ENCODE results near the gene CUL1. TPM values are rescaled to one million over a fixed set of nuclear protein-coding genes. Genes with fewer than 3 reads are reported as not detected.

The CUL1 gene
- total RNA-seq, 1 experiment from 2014 or later: 37.8 TPM

DNA sequence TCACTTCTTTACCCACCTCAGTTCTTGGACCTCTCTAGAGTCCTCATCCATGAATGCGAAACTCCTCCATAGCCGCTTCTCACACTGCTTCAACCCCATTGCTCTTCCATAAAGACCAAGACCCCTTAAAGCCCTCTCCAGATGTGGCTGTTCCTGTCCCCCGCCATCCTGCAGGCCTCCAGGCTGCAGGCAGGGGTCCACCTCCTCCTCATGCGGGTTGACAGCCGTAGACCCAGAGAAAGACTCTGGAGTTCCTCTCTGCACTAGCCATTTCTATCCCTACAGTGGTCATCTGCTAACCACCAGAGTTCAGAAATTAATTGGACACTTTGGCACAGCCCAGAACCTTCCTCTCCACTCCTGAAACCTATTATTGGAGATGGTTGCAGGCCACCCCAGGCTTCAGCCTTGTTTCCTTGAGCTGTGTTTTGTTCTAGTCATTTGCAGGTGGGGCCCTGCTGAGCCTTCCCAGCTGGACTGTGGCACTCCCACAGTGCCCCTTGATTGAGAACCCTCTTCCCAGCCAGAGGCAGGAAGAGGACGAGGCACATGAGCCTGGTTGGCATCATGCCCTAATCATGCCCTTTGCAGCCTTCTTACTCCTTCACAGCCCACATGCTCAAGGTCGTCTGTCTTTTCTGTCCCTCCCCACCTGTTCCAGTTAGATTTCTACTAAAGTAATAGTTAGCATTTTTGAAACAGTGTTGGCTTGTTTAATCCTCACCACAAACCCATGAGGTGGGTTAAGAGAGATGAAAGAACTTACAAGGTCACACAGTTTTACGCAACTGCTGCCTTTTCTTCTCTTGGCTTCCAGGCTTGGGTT is 23.9 kb downstream of the CUL1 start:
- BruUV-seq (replicated peaks): no TSS peak
- TF ChIP-seq, protein P1, sequence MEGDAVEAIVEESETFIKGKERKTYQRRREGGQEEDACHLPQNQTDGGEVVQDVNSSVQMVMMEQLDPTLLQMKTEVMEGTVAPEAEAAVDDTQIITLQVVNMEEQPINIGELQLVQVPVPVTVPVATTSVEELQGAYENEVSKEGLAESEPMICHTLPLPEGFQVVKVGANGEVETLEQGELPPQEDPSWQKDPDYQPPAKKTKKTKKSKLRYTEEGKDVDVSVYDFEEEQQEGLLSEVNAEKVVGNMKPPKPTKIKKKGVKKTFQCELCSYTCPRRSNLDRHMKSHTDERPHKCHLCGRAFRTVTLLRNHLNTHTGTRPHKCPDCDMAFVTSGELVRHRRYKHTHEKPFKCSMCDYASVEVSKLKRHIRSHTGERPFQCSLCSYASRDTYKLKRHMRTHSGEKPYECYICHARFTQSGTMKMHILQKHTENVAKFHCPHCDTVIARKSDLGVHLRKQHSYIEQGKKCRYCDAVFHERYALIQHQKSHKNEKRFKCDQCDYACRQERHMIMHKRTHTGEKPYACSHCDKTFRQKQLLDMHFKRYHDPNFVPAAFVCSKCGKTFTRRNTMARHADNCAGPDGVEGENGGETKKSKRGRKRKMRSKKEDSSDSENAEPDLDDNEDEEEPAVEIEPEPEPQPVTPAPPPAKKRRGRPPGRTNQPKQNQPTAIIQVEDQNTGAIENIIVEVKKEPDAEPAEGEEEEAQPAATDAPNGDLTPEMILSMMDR (IDR thresholded peaks at IDR 0.05; ENCODE audit: unreplicated experiment): no peak
- peaks cover 2% of the 10 kb centered on the region for H3K36me3 Mint-ChIP-seq (ENCODE audit: insufficient read depth, unreplicated experiment)
- peaks cover 47% of the 10 kb centered on the region for H3K4me1 Mint-ChIP-seq (ENCODE audit: low read depth, unreplicated experiment)
- H3K27me3 Mint-ChIP-seq (ENCODE audit: unreplicated experiment): no peaks in the 10 kb centered on the region
- H3K27ac Mint-ChIP-seq (ENCODE audit: unreplicated experiment): no peak overlapping the region
- DNase-seq: no peak
- no peaks in the 10 kb centered on the region for H3K9me3 Mint-ChIP-seq (ENCODE audit: low read depth, unreplicated experiment)
- intact Hi-C loops (cut with micrococcal nuclease; ENCODE audit: unreplicated experiment): no loop called here
- CTCF ChIA-PET: no interaction called here
- no peak overlapping the region for H3K4me3 Mint-ChIP-seq (ENCODE audit: low read depth, unreplicated experiment)

GRCh38 chr7:148723166-148723559 is 24.5 kb downstream of the CUL1 start:
- H3K4me1 Mint-ChIP-seq (ENCODE audit: low read depth, unreplicated experiment): peaks cover 47% of the 10 kb centered on the region
- CTCF ChIA-PET: no interaction called here
- H3K27ac Mint-ChIP-seq (ENCODE audit: unreplicated experiment): no peak overlapping the region
- TF ChIP-seq, protein P1 (IDR thresholded peaks at IDR 0.05; ENCODE audit: unreplicated experiment): no peak
- H3K4me3 Mint-ChIP-seq (ENCODE audit: low read depth, unreplicated experiment): no peak overlapping the region
- no peaks in the 10 kb centered on the region for H3K9me3 Mint-ChIP-seq (ENCODE audit: low read depth, unreplicated experiment)
- intact Hi-C loops (cut with micrococcal nuclease; ENCODE audit: unreplicated experiment): no loop called here
- H3K36me3 Mint-ChIP-seq (ENCODE audit: insufficient read depth, unreplicated experiment): no peaks in the 10 kb centered on the region
- BruUV-seq (replicated peaks): no TSS peak
- H3K27me3 Mint-ChIP-seq (ENCODE audit: unreplicated experiment): no peaks in the 10 kb centered on the region
- DNase-seq: no peak

DNA sequence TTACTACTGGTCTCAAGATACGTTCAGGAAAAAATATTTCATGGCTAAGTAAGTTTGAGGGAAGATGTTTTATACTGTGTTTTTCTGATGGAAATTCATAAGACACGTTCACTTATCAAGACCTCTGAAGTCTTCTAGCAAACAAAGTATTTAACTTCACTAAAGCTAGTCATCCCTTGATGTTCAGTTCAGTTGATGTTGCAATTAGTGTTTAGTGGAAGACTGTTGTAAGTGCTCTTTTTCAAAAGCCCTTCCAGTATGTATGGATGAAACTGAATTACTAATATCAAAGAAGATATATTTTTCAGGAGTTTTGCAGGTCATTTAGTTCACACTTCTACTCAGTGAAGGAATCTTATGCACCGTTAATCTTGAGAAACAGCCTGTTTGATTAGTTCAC is 25.1 kb downstream of the CUL1 start:
- peaks cover 47% of the 10 kb centered on the region for H3K4me1 Mint-ChIP-seq (ENCODE audit: low read depth, unreplicated experiment)
- no peak overlapping the region for H3K4me3 Mint-ChIP-seq (ENCODE audit: low read depth, unreplicated experiment)
- no peaks in the 10 kb centered on the region for H3K9me3 Mint-ChIP-seq (ENCODE audit: low read depth, unreplicated experiment)
- TF ChIP-seq, protein P1 (IDR thresholded peaks at IDR 0.05; ENCODE audit: unreplicated experiment): no peak
- no TSS peak for BruUV-seq (replicated peaks)
- H3K36me3 Mint-ChIP-seq (ENCODE audit: insufficient read depth, unreplicated experiment): no peaks in the 10 kb centered on the region
- intact Hi-C loops (cut with micrococcal nuclease; ENCODE audit: unreplicated experiment): no loop called here
- H3K27me3 Mint-ChIP-seq (ENCODE audit: unreplicated experiment): no peaks in the 10 kb centered on the region
- H3K27ac Mint-ChIP-seq (ENCODE audit: unreplicated experiment): no peak overlapping the region
- CTCF ChIA-PET: no interaction called here
- DNase-seq: no peak

DNA sequence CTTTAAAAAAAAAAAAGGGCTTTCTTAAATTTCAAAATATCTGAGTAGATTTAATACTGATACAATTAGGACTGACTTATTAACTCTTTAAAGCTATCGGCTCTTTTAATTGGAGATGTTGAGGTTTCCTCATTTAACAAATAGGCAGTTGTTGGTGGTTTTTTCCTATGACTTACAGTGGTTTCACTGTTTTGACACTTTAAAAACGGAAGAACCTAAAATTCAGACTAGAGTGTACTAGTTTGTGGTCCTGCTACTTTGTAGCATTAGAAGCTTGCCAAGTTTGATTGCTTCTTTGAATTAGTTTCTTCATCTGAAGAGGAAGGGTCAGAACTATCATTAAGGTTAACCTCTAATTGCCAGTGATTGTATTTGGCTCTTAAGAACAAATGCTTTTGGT is 27.7 kb downstream of the CUL1 start:
- CTCF ChIA-PET: no interaction called here
- TF ChIP-seq, protein P1 (IDR thresholded peaks at IDR 0.05; ENCODE audit: unreplicated experiment): no peak
- Mint-ChIP-seq H3K27ac (ENCODE audit: unreplicated experiment) (no peak overlapping the region), H3K4me1 (ENCODE audit: low read depth, unreplicated experiment) (peaks cover 35% of the 10 kb centered on the region), H3K36me3 (ENCODE audit: insufficient read depth, unreplicated experiment) (peaks cover under 1% of the 10 kb centered on the region), H3K9me3 (ENCODE audit: low read depth, unreplicated experiment) (no peaks in the 10 kb centered on the region), H3K4me3 (ENCODE audit: low read depth, unreplicated experiment) (no peak overlapping the region), H3K27me3 (ENCODE audit: unreplicated experiment) (no peaks in the 10 kb centered on the region)
- intact Hi-C loops (cut with micrococcal nuclease; ENCODE audit: unreplicated experiment): no loop called here
- DNase-seq: no peak
- BruUV-seq (replicated peaks): no TSS peak

Measured in Calu3 (cell line).